ENCODE measurements around the gene C6orf89.

Gene C6orf89

GRCh38 chr6:36968266-36968977, 82.7 kb downstream of the C6orf89 start:
- no peak for DNase-seq (ENCODE audit: low read depth in 2 of 2)

GRCh38 chr6:36969240-36969691, 83.5 kb downstream of the C6orf89 start:
- no peak for DNase-seq (ENCODE audit: low read depth in 2 of 2)

- DNase-seq (ENCODE audit: low read depth in 2 of 2) = no peak
Observed at GRCh38 chr6:36969988-36970891, 84.5 kb downstream of the C6orf89 start.

DNA sequence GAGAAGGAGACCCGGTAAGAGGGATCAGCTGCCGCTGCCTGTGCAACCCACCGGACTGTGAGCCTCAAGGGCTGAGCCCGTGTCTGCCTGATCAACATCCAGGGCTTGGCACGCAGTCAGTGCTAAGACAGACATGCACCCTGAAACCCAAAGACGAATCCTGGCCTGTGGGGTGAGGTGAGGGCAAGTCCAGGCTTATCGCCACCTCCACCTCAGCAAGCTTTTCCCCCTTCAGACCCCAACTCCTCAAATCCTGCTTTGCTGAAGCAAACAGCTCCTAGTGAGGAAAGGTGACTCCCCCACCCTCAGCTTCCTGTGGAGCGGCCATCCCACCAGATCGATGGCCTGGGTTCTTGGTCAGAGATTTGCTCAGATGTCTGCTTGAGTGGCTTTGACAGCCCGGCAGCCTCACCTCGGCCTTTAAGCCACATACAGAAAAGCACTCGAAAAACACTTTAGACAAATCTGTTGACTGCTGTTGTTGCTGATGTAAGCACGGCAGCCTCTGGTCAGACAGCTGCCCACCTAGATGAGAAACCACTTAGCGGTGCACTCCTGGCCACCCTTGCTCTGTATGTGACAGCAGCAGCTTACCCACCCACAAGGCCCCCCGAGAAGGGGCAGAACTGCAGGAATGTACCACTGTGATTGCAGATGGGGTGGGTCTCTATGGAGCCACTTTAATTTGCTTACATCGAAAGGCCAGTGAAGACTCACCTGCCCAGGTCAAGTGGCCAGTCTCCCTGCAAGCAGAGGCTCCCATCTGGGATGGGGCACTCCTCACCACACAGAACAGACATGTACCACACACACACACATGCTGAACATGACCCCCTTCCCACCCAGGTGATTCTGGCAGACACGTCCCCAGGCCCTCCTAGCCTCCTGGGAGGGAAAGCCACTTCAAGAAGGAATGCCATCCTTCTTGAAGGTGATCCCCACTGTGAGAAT, 85.4 kb downstream of the C6orf89 start:
- DNase-seq (ENCODE audit: low read depth in 2 of 2) = no peak

DNA sequence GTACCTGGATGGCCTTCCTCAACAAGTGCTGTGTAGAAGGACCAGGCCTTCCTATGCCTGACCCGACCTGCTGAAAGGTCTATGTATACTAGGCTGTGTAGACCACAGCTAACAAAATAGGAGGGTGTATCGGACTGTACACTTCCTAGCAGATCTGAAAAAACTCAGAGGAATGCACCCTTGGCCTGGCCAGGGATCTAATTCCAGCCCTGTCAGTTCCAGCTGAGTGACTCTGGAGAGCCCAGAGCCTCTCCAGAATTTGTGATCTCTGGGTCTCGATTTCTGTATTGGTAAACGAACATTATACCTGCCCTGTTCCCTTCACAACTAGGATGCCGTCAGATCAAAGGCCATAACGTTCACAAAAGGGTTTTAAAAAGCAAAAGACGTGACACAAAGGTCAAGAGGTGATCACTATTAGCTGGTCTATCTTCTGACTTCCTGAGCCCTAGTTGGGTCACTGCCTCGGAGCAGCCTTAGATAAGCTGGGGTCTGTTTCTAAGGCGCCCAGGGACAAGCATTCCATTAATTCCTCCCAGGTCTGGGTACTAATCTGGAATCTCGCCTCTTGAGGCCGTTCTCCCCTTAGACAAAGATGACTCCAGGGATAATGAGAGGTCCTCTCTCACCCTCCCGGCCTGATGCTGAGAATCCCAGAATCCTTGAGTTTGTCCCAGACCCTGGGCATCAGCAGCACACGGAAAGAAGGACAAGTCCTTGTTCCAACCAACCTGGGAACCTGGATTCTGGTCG, 86.3 kb downstream of the C6orf89 start:
- DNase-seq (ENCODE audit: low read depth in 2 of 2) = no peak

DNA sequence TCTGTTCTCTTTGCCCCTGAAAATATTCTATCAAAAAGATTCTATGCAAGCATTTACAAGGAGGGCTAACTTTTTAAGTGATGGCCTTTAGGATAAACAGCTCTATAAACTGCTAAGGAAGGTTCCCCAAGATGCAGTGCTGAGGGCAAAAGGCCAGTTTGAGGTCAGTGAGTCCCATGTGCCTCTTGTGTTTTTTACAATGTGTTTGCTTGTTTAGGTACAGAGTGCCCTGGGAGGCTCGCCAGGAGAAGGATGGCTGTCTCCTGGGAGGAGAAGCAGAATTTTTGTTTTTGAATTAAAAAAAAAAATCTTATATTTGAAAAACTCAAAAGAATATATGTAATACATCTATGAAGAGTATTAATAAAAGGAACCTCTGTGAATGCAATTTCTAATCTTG, 87.4 kb downstream of the C6orf89 start:
- DNase-seq (ENCODE audit: low read depth in 2 of 2) = no peak

DNA sequence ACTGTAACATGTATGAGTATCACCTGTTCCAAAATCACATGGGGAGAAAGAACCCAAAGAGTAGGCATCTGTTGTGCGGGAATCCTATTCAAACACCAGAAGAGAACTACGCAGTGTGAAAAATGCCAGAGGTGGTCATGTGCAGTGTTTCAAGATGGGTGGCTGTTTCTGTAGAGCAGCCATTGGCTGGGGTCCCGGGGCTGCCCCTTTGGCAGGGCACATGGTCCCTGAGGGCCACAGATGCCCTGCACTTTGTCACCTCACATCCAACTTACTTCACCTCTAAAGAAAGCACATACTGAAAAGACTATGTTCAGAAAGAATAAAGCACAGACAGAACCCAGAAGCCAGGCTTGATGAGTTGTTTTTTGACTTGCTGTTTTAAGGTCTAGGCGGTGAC, 87.9 kb downstream of the C6orf89 start:
- no peak for DNase-seq (ENCODE audit: low read depth in 2 of 2)

- DNase-seq (ENCODE audit: low read depth in 2 of 2) = no peak
Observed at GRCh38 chr6:36975231-36976006, 89.7 kb downstream of the C6orf89 start.

DNA sequence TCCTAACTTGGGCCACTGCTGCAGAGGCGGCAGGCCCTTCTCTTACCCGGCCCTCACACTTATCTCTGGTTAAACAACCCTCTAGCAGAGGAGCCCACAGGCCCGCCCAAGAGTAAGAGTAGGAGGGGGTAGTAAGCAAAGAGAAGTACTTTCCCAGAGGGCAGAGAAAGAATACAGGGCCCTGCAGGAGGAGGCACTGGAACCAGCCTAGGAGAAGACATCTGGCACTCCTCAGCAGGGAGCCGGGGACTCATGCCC, 90.2 kb downstream of the C6orf89 start:
- no peak for DNase-seq (ENCODE audit: low read depth in 2 of 2)

DNA sequence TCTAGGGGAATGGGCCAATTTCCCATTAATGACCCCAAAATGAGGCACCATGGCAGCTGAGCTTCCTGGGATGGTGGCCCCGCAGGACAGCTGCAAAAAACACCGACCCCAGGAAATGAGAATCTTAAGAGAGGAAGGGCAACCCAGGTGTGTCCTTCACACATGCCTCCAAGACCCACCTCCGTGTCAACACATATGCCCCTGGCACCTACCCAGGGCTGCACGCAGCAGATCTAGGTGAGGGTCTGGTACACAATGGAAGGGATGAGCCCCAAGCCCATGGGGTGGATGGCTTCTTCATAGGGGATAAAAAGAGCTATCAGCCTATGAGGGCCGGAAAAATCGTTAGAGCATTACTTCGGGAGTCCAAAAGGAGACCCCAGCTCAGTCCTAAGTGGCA, 90.8 kb downstream of the C6orf89 start:
- no peak for DNase-seq (ENCODE audit: low read depth in 2 of 2)

GRCh38 chr6:36976931-36977330, 91.2 kb downstream of the C6orf89 start:
- no peak for DNase-seq (ENCODE audit: low read depth in 2 of 2)

DNA sequence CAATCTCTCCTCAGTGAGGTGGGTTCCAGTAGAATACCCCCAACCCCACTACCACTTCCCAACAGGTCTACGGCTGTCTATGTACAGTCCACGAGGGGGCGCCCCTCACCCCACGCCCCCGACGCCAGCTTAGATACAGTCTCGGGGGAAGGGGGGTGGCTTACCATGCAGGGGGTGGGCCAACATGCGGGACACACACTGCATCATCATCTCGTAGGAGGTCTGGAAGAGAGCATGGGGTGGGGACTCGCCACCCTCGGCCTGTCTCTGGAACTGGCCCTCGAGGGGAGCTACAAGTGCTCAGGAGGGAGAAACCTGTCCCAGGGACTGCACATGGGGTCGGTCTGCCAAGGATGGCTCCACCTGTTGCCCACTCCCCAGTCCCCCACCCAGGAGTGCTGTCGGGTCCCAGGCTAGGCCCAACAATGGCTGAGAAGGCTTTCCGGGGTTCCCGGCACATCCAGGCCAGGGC, 91.8 kb downstream of the C6orf89 start:
- DNase-seq (ENCODE audit: low read depth in 2 of 2) = no peak
